ENCODE data around the gene ULBP2.
"Not testable (repeated sequence)": the region's sequence is repeated elsewhere in the genome, so short reads cannot be mapped to it uniquely, and the experiment has no call there.

The ULBP2 gene

DNA sequence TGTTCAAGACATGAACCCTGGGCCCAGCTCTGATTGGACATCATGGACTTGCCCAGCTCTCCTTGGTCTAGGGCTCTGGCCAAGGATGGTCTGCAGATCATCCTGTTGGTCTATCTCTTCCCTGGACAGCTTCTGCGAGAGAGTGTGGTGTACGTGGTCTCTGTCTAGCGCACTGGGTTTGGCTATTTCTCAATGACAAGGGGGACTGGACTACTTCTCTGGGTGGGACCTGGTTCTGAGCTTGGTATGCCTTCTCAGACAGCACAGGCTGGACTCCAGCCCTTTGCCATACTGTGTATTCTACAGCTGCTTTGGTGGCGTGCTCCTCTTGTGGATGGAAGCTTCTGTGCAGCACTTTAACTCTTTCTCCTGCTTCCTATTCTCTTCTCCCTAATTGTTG lies 35.4 kb upstream of the ULBP2 start:
- no peaks in the 10 kb centered on the region for H3K36me3 ChIP-seq (replicated peaks; ENCODE audit: low read depth, low read length)
- H3K9ac ChIP-seq (ENCODE audit: low read length), result no peak overlapping the region
- H3K4me3 ChIP-seq (ENCODE audit: low read length), result no peak overlapping the region
- H3K9me3 ChIP-seq (ENCODE audit: insufficient read depth, low read length), result no peaks in the 10 kb centered on the region
- no peaks in the 10 kb centered on the region for H3K4me1 ChIP-seq (ENCODE audit: low read length)
- no peak overlapping the region for H2AFZ ChIP-seq (ENCODE audit: low read depth, low read length)
- no peak overlapping the region for H3K4me2 ChIP-seq (ENCODE audit: low read length)
- H3K79me2 ChIP-seq (ENCODE audit: low read length), result no peaks in the 10 kb centered on the region
- TF ChIP-seq EZH2phosphoT487 (IDR thresholded peaks at IDR 0.05; ENCODE audit: low read depth), result no peak
- TF ChIP-seq, protein P1, sequence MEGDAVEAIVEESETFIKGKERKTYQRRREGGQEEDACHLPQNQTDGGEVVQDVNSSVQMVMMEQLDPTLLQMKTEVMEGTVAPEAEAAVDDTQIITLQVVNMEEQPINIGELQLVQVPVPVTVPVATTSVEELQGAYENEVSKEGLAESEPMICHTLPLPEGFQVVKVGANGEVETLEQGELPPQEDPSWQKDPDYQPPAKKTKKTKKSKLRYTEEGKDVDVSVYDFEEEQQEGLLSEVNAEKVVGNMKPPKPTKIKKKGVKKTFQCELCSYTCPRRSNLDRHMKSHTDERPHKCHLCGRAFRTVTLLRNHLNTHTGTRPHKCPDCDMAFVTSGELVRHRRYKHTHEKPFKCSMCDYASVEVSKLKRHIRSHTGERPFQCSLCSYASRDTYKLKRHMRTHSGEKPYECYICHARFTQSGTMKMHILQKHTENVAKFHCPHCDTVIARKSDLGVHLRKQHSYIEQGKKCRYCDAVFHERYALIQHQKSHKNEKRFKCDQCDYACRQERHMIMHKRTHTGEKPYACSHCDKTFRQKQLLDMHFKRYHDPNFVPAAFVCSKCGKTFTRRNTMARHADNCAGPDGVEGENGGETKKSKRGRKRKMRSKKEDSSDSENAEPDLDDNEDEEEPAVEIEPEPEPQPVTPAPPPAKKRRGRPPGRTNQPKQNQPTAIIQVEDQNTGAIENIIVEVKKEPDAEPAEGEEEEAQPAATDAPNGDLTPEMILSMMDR (IDR thresholded peaks at IDR 0.05; ENCODE audit: low read depth, low read length), result no peak
- no peaks in the 10 kb centered on the region for H4K20me1 ChIP-seq (ENCODE audit: insufficient read depth, low read length)
- H3K27ac ChIP-seq (ENCODE audit: low read length), result no peak overlapping the region
- no peaks in the 10 kb centered on the region for H3K27me3 ChIP-seq (ENCODE audit: low read depth, low read length)

DNA sequence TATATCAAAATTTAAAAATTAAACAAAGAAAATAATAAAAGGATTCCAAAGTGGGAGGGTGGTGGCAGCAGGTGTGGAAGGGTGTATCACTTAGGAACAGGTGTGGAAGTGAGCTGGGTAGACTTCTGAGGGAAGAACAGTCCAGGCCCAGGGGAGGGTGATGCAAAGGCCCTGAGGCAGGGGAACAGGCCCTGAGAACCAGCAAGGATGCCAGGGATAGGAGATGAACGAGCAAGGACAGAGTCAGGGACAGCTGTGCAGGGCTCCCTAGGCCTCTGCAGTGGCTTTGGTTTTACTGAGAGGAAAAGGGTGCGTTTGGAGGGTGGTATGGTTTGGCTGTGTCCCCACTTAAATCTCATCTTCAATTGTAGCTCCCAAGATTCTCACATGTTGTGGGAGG lies 34.5 kb upstream of the ULBP2 start:
- Histone ChIP-seq H3K36me3 (replicated peaks; ENCODE audit: low read depth, low read length) (no peaks in the 10 kb centered on the region), H2AFZ (ENCODE audit: low read depth, low read length) (no peak overlapping the region), H4K20me1 (ENCODE audit: insufficient read depth, low read length) (no peaks in the 10 kb centered on the region), H3K9me3 (ENCODE audit: insufficient read depth, low read length) (no peaks in the 10 kb centered on the region), H3K27ac (ENCODE audit: low read length) (no peak overlapping the region), H3K4me1 (ENCODE audit: low read length) (no peaks in the 10 kb centered on the region), H3K9ac (ENCODE audit: low read length) (no peak overlapping the region), H3K4me2 (ENCODE audit: low read length) (no peak overlapping the region), H3K27me3 (ENCODE audit: low read depth, low read length) (no peaks in the 10 kb centered on the region), H3K4me3 (ENCODE audit: low read length) (no peak overlapping the region), H3K79me2 (ENCODE audit: low read length) (no peaks in the 10 kb centered on the region)
- TF ChIP-seq, protein P1 (IDR thresholded peaks at IDR 0.05; ENCODE audit: low read depth, low read length), result no peak
- no peak for TF ChIP-seq EZH2phosphoT487 (IDR thresholded peaks at IDR 0.05; ENCODE audit: low read depth)

DNA sequence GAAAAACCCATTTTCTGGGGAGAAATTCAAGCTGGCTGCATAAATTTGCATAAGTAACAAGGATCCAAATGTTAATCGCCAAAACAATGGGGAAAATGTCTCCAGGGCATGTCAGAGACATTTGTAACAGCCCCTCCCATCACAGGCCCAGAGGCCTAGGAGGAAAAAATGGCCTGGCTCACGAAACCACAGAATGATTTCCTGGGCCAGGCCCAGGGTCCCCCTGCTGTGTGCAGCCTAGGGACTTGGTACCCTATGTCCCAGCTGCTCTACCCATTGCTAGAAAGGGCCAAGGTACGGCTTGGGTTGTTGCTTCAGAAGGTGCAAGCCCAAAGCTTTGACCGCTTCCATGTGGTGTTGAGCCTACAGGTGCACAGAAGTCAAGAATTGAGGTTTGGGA lies 33.3 kb upstream of the ULBP2 start:
- H3K9ac ChIP-seq (ENCODE audit: low read length); H3K27me3 ChIP-seq (ENCODE audit: low read depth, low read length); H3K4me3 ChIP-seq (ENCODE audit: low read length); H3K9me3 ChIP-seq (ENCODE audit: insufficient read depth, low read length); H3K36me3 ChIP-seq (replicated peaks; ENCODE audit: low read depth, low read length); H2AFZ ChIP-seq (ENCODE audit: low read depth, low read length); H3K79me2 ChIP-seq (ENCODE audit: low read length); H3K27ac ChIP-seq (ENCODE audit: low read length); H3K4me2 ChIP-seq (ENCODE audit: low read length); H4K20me1 ChIP-seq (ENCODE audit: insufficient read depth, low read length); H3K4me1 ChIP-seq (ENCODE audit: low read length): not testable (repeated sequence)

DNA sequence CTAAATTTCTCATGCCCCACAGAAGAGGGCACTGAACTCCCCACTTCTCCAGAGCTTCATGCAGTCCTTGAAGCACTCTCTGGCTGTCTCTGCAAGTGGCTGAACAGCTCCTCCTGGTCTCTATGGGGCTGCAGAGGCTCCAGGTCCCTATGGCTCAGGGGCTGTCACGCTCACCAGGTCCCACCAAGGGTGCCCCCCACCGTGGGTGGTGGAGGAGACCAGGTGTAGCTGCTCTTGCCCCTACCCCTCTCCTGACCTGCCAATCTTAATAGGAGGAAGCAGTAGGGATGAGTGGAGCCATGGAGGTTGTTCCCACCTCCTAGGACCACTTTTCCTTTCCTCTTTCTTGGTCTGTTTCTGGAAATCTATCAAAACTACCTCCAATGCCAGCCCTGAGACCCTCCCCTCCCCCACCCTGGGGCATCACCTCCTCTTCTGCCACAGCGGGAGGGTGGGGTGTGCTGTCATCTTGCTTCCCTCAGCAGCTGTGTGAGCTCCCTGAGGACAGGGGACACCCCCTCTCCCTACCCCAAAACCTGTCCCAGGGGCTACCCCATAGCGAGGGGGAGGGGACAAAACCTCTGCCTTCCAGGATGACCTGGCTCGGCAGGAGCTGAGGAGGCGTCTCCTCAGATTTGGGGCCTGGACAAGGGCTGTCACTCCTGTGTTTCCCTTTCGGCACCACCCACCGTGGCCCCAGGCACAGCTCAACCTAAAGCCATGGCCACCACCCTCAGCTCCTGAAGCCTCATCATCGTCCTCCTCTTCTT lies 31.9 kb upstream of the ULBP2 start:
- no peaks in the 10 kb centered on the region for H4K20me1 ChIP-seq (ENCODE audit: insufficient read depth, low read length)
- TF ChIP-seq, protein P1 (IDR thresholded peaks at IDR 0.05; ENCODE audit: low read depth, low read length), result no peak
- TF ChIP-seq EZH2phosphoT487 (IDR thresholded peaks at IDR 0.05; ENCODE audit: low read depth), result no peak
- H3K9ac ChIP-seq (ENCODE audit: low read length), result no peak overlapping the region
- no peak overlapping the region for H3K4me2 ChIP-seq (ENCODE audit: low read length)
- H3K9me3 ChIP-seq (ENCODE audit: insufficient read depth, low read length), result no peaks in the 10 kb centered on the region
- no peak overlapping the region for H2AFZ ChIP-seq (ENCODE audit: low read depth, low read length)
- no peaks in the 10 kb centered on the region for H3K36me3 ChIP-seq (replicated peaks; ENCODE audit: low read depth, low read length)
- H3K79me2 ChIP-seq (ENCODE audit: low read length), result no peaks in the 10 kb centered on the region
- H3K4me1 ChIP-seq (ENCODE audit: low read length), result no peaks in the 10 kb centered on the region
- H3K27me3 ChIP-seq (ENCODE audit: low read depth, low read length), result no peaks in the 10 kb centered on the region
- no peak overlapping the region for H3K27ac ChIP-seq (ENCODE audit: low read length)
- H3K4me3 ChIP-seq (ENCODE audit: low read length), result no peak overlapping the region

Measured in OCI-LY3 (cell line).